Gastroesophageal sphincter (tissue), 4 donors: Measurements from ENCODE around the gene SLC25A34. TPM values are rescaled to one million over a fixed set of nuclear protein-coding genes. Genes with fewer than 3 reads are reported as not detected.
A peak's percentile ranks its signal among the peaks of the same experiment; 100 is the strongest.

Experiments
- ATAC-seq: fragments of 150-250 bp; one replicate; pipeline ENCODE4 v1.9.1; 2016; ENCODE audit warnings: mild to moderate bottlenecking, moderate library complexity
- H3K27ac ChIP-seq, 4 donors: fragments of 200-600 bp; sonication (generic) in 3 of 4; 1 replicate in 3 of 4; 2 replicates in 1 of 4; pipeline ENCODE4 v1.5.1; 2016 to 2019
- H3K27me3 ChIP-seq: fragments of 200-600 bp; sonication (generic); one replicate; pipeline ENCODE4 v1.5.1; 2019
- H3K36me3 ChIP-seq, 2 donors: fragments of 200-600 bp; sonication (generic); one replicate each; pipeline ENCODE4 v1.5.1; 2019; ENCODE audit warnings: control low read depth in 1 of 2
- H3K4me1 ChIP-seq, 3 donors: fragments of 200-600 bp; sonication (generic); 1 replicate in 2 of 3; 2 replicates in 1 of 3; pipeline ENCODE4 v1.5.1; 2016 to 2019; ENCODE audit warnings: control low read depth in 2 of 3
- H3K4me3 ChIP-seq, 2 donors: fragments of 200-600 bp; sonication (generic); one replicate each; pipeline ENCODE4 v1.5.1; 2019; ENCODE audit warnings: mild to moderate bottlenecking in 1 of 2, moderate library complexity in 1 of 2
- H3K9me3 ChIP-seq, 3 donors: fragments of 200-600 bp; sonication (generic); one replicate each; pipeline ENCODE4 v1.5.1; 2017 to 2019; ENCODE audit warnings: control low read depth in 2 of 3
- EP300 ChIP-seq: sonication (generic); formaldehyde crosslinking; IDR thresholded peaks from one replicate; pipeline ENCODE4 v1.6.1; 2017; ENCODE audit warnings: antibody characterized with exemption, mild to moderate bottlenecking
- POLR2A ChIP-seq, 2 donors: fragments of 450-650 bp; IDR thresholded peaks; one replicate each; pipeline ENCODE4 v1.6.1; 2017; ENCODE audit warnings: antibody characterized with exemption in 2 of 2, mild to moderate bottlenecking in 2 of 2, moderate library complexity in 1 of 2
- POLR2AphosphoS5 ChIP-seq: sonication (generic); formaldehyde crosslinking; IDR thresholded peaks from one replicate; pipeline ENCODE4 v1.6.1; 2017; ENCODE audit warnings: antibody characterized with exemption
- WGBS, 2 donors: methylation state at CpG; one replicate each; pipeline ENCODE4 v1.1.5; 2018; ENCODE audit warnings: low coverage in 1 of 2; 5-methylcytosine and 5-hydroxymethylcytosine counted together
- total RNA-seq, 4 donors: library from RNA; depleted of rRNA; stranded (reverse); fragments of >200 nt; gene quantifications; one replicate each; pipeline ENCODE4 v1.1.0, GENCODE V29; 2016
- TF ChIP-seq, protein P1 (sequence below), 4 experiments: fragments of 200-600 bp in 2 of 4; fragments of 450-650 bp in 2 of 4; sonication (generic) in 1 of 4; IDR thresholded peaks; one replicate each; pipeline ENCODE4 v1.5.1; 2017 to 2019; ENCODE audit warnings: antibody characterized with exemption in 4 of 4, mild to moderate bottlenecking in 2 of 4, moderate library complexity in 2 of 4

The SLC25A34 gene
- total RNA-seq, 4 donors from 2014 or later = 0.10 to 2.0 (median 1.1) TPM

DNA sequence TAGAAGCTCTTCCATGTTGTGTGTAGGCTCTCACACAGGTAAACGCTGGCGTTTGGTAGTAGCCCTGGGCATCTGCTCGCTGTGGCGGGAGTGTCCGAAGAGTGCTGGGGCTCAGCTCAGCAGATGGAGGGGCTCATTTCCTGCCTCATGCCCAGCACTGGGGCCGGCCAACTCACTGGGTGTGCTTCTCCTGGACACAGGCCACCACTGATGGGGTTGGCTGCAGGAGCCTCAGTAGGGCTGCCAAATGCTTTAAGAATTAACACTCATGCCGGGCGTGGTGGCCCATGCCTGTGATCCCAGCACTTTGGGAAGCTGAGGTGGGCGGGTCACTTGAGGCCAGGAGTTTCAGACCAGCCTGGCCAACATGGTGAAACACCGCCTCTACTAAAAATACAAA is 50.5 kb downstream of the SLC25A34 start:
- no peaks in the 10 kb centered on the region for H3K27me3 ChIP-seq
- no peak overlapping the region for H3K27ac ChIP-seq
- no peak overlapping the region for H3K4me3 ChIP-seq
- no peak for ATAC-seq
- no peaks in the 10 kb centered on the region for H3K9me3 ChIP-seq
- H3K4me1 ChIP-seq = peaks cover 0 to 12% (median 4%) of the 10 kb centered on the region in 3 donors
- TF ChIP-seq POLR2AphosphoS5 (peak; percentile 25), EP300 (no peak)
- WGBS, 2 donors = 31% methylated on average over 4 of the region's 10 CpGs; no CpG with 5 or more reads in 1 of the 2 donors
- H3K36me3 ChIP-seq = peaks cover 0 to 41% of the 10 kb centered on the region in 2 donors

DNA sequence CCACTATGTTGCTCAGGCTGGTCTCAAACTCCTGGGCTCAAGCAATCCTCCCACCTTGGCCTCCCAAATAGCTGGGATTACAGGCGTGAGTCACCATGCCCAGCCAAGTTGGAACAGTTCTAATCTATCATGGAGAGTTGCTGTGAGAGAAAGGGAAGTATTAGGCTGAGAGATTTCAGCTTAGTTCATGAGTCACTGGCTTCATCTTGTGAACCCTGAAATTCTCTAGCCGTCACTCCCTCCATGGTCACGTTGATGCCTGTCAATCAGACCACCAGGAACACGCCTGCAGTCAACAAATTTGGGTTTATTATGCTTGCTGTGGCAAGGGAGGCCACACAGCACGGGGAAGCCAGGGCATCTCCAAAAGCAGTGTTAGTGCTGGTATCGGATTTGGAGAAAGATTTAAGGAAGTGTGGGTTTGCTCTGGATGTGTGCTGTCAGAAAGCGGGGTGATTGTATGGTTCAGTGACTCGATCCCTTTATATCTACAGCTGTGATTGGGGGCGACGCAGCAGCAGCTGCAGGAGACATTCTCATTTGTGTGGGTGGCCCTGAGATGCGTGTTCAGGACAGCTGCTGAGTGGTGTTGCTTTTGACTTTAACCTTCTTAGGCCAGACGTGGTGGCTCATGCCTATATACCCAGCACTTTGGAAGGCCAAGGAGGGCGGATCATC is 52.7 kb downstream of the SLC25A34 start:
- Histone ChIP-seq H3K4me1 (peaks cover 0 to 29% (median 6%) of the 10 kb centered on the region in 3 donors), H3K27me3 (no peaks in the 10 kb centered on the region), H3K9me3 (no peaks in the 10 kb centered on the region), H3K4me3 (no peak overlapping the region), H3K36me3 (peaks cover 0 to 21% of the 10 kb centered on the region in 2 donors), H3K27ac (no peak overlapping the region)
- WGBS, 2 donors = 73 to 86% methylated on average over 6 to 9 of the region's 13 CpGs
- TF ChIP-seq POLR2AphosphoS5 (no peak), EP300 (no peak), POLR2A (IDR thresholded peaks at IDR 0.05) (no peak)
- TF ChIP-seq, protein P1, sequence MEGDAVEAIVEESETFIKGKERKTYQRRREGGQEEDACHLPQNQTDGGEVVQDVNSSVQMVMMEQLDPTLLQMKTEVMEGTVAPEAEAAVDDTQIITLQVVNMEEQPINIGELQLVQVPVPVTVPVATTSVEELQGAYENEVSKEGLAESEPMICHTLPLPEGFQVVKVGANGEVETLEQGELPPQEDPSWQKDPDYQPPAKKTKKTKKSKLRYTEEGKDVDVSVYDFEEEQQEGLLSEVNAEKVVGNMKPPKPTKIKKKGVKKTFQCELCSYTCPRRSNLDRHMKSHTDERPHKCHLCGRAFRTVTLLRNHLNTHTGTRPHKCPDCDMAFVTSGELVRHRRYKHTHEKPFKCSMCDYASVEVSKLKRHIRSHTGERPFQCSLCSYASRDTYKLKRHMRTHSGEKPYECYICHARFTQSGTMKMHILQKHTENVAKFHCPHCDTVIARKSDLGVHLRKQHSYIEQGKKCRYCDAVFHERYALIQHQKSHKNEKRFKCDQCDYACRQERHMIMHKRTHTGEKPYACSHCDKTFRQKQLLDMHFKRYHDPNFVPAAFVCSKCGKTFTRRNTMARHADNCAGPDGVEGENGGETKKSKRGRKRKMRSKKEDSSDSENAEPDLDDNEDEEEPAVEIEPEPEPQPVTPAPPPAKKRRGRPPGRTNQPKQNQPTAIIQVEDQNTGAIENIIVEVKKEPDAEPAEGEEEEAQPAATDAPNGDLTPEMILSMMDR (IDR thresholded peaks at IDR 0.05) = no peak
- ATAC-seq = no peak

Other genes with a start within 250 kb of the SLC25A34 start
- gene CASP9, start 212.0 kb upstream of the SLC25A34 start, total RNA-seq = 10 to 100 TPM; 11.0 to 22.5 (median 14.3) TPM
- gene DNAJC16, start 209.4 kb upstream of the SLC25A34 start, total RNA-seq = 10 to 100 TPM; 10.2 to 18.7 (median 13.8) TPM
- gene AGMAT, start 151.2 kb upstream of the SLC25A34 start, total RNA-seq = not detected
- gene DDI2, start 118.8 kb upstream of the SLC25A34 start, total RNA-seq = 10 to 100 TPM; 14.3 to 37.2 (median 16.5) TPM
- gene PLEKHM2, start 51.9 kb upstream of the SLC25A34 start, total RNA-seq = 10 to 100 TPM; 32.1 to 65.2 (median 41.8) TPM
- gene TMEM82, start 6.2 kb downstream of the SLC25A34 start, total RNA-seq = not detected
- 100 to 1,000 TPM in 1 of 4 donors, 10 to 100 TPM in 3; 40.4 to 106 (median 47.0) TPM for gene FBLIM1, start 22.5 kb downstream of the SLC25A34 start, total RNA-seq
- gene UQCRHL, start 71.4 kb downstream of the SLC25A34 start, total RNA-seq = 1 to 10 TPM in 2 of 4 donors, under 1 TPM in 2; 0.40 to 1.4 (median 0.85) TPM
- gene SPEN, start 111.4 kb downstream of the SLC25A34 start, total RNA-seq = 10 to 100 TPM; 40.3 to 79.4 (median 50.7) TPM
- 10 to 100 TPM; 24.0 to 65.7 (median 29.0) TPM for gene ZBTB17, start 239.8 kb downstream of the SLC25A34 start, total RNA-seq